Left ventricle myocardium inferior (tissue), 1 donor: Measurements from ENCODE around the gene CRYL1. TPM values are rescaled to one million over a fixed set of nuclear protein-coding genes. Genes with fewer than 3 reads are reported as not detected.

Experiments used
- DNase-seq: peaks from one replicate; pipeline ENCODE4 v3.0.0-alpha.2; 2020
- H3K27ac ChIP-seq: fragments of 200-600 bp; replicated peaks from 2 replicates; pipeline ENCODE4 v1.8.0; 2021
- H3K27me3 ChIP-seq: fragments of 200-600 bp; 2 replicates; pipeline ENCODE4 v1.8.0; 2021; ENCODE audit warnings: low read depth
- H3K36me3 ChIP-seq: fragments of 200-600 bp; 2 replicates; pipeline ENCODE4 v1.8.0; 2021
- H3K4me1 ChIP-seq: fragments of 200-600 bp; 2 replicates; pipeline ENCODE4 v1.8.0; 2021
- H3K4me3 ChIP-seq: fragments of 200-600 bp; 2 replicates; pipeline ENCODE4 v1.8.0; 2021; ENCODE audit warnings: mild to moderate bottlenecking, moderate library complexity
- H3K9me3 ChIP-seq: fragments of 200-600 bp; replicated peaks from 2 replicates; pipeline ENCODE4 v1.8.0; 2021
- intact Hi-C: fragments of 100-400 bp; cut with micrococcal nuclease; formaldehyde crosslinking; loops from one replicate; pipeline ENCODE4 v1.11.0; 2022
- total RNA-seq: library from RNA; stranded (reverse); fragmentation: NEBNext Ultra II Directional; extraction: Animal tissue kit (Norgen Biotek cat#: 25700); gene quantifications from one replicate; pipeline ENCODE4 v1.2.1, GENCODE V29; 2021
- TF ChIP-seq, protein P1 (sequence below): fragments of 200-600 bp; IDR thresholded peaks from 2 replicates; pipeline ENCODE4 v1.8.0; 2021; ENCODE audit warnings: antibody characterized with exemption, mild to moderate bottlenecking, borderline replicate concordance
- donor health status: DM: no; HTN: yes; CAD: no; lungs with severe emphysema.

Gene CRYL1
- total RNA-seq, 1 donor from 2014 or later, result 20.5 TPM

DNA sequence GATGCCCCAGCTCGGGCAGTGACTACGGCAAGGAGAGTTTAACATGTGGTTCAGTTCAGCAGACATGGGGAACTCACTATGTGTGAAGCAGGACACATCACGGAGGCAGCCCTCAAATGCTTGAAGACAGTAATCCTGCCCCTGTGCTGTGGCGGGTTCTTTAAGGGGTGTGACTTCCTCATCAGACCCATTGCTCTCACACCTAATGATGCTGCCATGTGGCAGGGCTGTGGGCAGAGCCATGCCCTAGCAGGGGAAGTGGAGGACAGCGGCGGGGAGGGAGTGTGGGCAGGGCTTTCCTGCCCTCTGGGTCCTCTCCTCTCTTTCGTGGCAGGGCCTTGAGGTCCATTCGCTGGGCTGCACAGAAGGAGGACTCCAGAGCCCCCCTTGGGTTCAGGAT, 162.5 kb downstream of the CRYL1 start:
- no peaks in the 10 kb centered on the region for H3K9me3 ChIP-seq
- H3K36me3 ChIP-seq, result no peaks in the 10 kb centered on the region
- no peak overlapping the region for H3K4me3 ChIP-seq
- TF ChIP-seq, protein P1, sequence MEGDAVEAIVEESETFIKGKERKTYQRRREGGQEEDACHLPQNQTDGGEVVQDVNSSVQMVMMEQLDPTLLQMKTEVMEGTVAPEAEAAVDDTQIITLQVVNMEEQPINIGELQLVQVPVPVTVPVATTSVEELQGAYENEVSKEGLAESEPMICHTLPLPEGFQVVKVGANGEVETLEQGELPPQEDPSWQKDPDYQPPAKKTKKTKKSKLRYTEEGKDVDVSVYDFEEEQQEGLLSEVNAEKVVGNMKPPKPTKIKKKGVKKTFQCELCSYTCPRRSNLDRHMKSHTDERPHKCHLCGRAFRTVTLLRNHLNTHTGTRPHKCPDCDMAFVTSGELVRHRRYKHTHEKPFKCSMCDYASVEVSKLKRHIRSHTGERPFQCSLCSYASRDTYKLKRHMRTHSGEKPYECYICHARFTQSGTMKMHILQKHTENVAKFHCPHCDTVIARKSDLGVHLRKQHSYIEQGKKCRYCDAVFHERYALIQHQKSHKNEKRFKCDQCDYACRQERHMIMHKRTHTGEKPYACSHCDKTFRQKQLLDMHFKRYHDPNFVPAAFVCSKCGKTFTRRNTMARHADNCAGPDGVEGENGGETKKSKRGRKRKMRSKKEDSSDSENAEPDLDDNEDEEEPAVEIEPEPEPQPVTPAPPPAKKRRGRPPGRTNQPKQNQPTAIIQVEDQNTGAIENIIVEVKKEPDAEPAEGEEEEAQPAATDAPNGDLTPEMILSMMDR, result no peak
- H3K27me3 ChIP-seq, result peaks cover 16% of the 10 kb centered on the region
- no peak overlapping the region for H3K27ac ChIP-seq
- no peak for DNase-seq
- H3K4me1 ChIP-seq, result no peaks in the 10 kb centered on the region
- intact Hi-C loops, result no loop called here

DNA sequence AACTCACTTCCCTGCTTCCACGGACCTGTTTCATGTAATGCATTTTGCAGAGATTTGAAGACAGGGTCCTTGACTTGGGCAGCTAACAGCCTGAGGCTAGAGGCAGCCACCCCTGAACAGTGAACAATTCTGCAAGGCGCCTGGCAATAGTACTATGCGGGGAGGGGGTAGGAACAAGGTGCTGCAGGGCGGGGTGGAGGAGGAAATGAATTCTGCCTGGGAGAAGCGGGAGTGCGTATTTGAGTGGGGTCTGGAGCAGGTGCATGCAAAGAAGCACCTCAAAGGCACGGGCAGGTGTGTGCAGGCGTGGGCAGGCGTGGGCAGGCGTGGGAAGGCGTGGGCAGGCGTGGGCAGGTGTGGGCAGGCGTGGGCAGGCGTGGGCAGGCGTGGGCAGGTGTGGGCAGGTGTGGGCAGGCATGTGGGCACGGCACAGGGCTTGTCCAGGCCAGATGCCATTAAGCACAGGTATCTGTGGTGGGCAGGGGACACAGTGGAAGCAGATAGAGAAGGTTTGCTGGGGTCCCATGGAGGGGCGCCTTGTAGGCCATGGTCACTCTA, 163.1 kb downstream of the CRYL1 start:
- intact Hi-C loops, result no loop called here
- no peak overlapping the region for H3K4me3 ChIP-seq
- H3K27ac ChIP-seq, result no peak overlapping the region
- no peaks in the 10 kb centered on the region for H3K4me1 ChIP-seq
- no peaks in the 10 kb centered on the region for H3K9me3 ChIP-seq
- TF ChIP-seq, protein P1, result no peak
- no peak for DNase-seq
- peaks cover 16% of the 10 kb centered on the region for H3K27me3 ChIP-seq
- no peaks in the 10 kb centered on the region for H3K36me3 ChIP-seq

DNA sequence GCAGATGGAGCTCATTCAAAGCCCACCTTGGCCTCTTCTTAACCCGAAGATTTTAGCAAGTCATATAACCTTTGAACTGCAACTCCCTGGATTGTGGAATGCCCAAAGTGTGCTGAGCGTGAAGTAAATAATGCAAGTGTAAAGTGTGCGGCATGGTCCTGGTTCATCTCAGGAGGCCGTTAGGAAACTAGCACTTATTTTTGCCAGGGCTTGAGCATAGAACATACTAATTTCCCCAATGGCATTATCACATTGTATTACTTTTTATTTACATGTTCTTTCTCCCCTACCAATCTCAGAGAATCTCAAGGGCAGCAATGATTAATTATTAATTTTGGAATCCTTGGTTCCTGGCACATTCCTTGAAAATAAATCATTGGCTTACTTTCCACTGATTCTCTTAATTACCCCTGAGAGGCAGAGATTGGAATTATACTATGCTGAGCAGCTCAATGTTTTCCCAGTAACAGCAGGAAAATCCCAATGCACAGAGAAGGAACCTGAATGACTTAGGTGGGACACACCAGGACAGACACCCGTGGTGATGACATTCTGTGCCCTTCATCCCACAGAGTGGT, 164.7 kb downstream of the CRYL1 start:
- Histone ChIP-seq H3K4me1 (no peaks in the 10 kb centered on the region), H3K4me3 (no peak overlapping the region), H3K27me3 (peaks cover 15% of the 10 kb centered on the region), H3K36me3 (no peaks in the 10 kb centered on the region), H3K9me3 (no peaks in the 10 kb centered on the region), H3K27ac (no peak overlapping the region)
- no peak for DNase-seq
- intact Hi-C loops, result no loop called here
- TF ChIP-seq, protein P1, result no peak

DNA sequence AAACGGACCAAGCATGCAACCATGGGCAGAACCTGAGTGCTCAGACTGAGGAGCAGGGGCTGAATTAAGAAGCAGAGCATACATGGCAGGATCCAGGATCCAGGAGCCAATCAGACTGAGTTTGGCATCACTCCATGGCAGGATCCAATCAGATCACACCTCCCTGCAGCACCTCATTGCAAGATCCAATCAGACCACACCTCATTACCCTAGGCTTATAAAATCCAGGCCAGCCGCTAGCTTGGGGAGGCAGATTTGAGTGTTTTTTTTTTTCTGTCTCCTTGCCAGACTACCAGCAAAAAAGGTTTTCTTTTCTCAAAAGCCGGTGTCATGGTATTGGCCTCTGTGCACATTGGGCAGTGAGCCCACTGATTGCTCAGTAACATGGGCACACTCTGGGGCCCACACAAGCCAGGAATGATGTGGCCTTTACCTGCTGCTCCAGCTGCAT, 165.6 kb downstream of the CRYL1 start:
- Histone ChIP-seq H3K9me3 (no peaks in the 10 kb centered on the region), H3K27me3 (peaks cover 12% of the 10 kb centered on the region), H3K4me1 (no peaks in the 10 kb centered on the region), H3K27ac (no peak overlapping the region), H3K4me3 (no peak overlapping the region), H3K36me3 (no peaks in the 10 kb centered on the region)
- intact Hi-C loops, result no loop called here
- DNase-seq, result no peak
- TF ChIP-seq, protein P1, result no peak

DNA sequence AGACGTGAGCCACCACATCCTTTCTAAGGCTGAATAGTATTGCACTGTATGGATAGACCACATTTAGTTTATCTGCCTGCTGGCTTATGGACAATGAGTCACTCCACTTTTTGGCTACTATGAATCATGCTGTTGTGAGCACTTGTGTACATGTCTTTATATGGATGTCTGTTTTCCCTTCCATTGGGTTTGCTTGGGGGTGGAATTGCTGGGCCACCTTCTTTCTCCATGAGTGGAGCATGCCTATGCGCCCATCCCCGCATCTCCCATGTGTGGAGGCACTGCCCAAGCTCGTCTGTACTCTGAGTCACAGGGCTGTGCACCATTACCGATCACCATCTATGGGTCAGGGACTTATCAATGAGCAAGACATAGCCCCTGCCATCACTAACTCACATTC, 166.3 kb downstream of the CRYL1 start:
- intact Hi-C loops, result no loop called here
- H3K4me1 ChIP-seq, result no peaks in the 10 kb centered on the region
- H3K9me3 ChIP-seq, result no peaks in the 10 kb centered on the region
- H3K27me3 ChIP-seq, result peaks cover 12% of the 10 kb centered on the region
- no peak for DNase-seq
- H3K36me3 ChIP-seq, result no peaks in the 10 kb centered on the region
- no peak overlapping the region for H3K27ac ChIP-seq
- H3K4me3 ChIP-seq, result no peak overlapping the region
- TF ChIP-seq, protein P1, result no peak
